ENCODE measurements around the gene MPP3. TPM values are rescaled to one million over a fixed set of nuclear protein-coding genes. Genes with fewer than 3 reads are reported as not detected.
"Not testable (repeated sequence)": the region's sequence is repeated elsewhere in the genome, so short reads cannot be mapped to it uniquely, and the experiment has no call there.

Gene MPP3
- polyA plus RNA-seq, 3 donors = 7.7 to 15.0 (median 8.0) TPM

- DNase-seq (ENCODE audit: extremely low read depth in 1 of 11, low read depth in 9 of 11, low spot score in 4 of 11) = no peak
Observed at GRCh38 chr17:43816336-43817320, 16.3 kb downstream of the MPP3 start.

GRCh38 chr17:43814714-43815113 lies 18.2 kb downstream of the MPP3 start:
- no peak for DNase-seq (ENCODE audit: extremely low read depth in 1 of 11, low read depth in 9 of 11, low spot score in 4 of 11)

GRCh38 chr17:43814026-43814425 lies 18.9 kb downstream of the MPP3 start:
- DNase-seq (ENCODE audit: extremely low read depth in 1 of 11, low read depth in 9 of 11, low spot score in 4 of 11) = no peak

GRCh38 chr17:43813386-43813785 lies 19.6 kb downstream of the MPP3 start:
- no peak for DNase-seq (ENCODE audit: extremely low read depth in 1 of 11, low read depth in 9 of 11, low spot score in 4 of 11)

GRCh38 chr17:43812396-43813265 lies 20.3 kb downstream of the MPP3 start:
- DNase-seq (ENCODE audit: extremely low read depth in 1 of 11, low read depth in 9 of 11, low spot score in 4 of 11) = no peak

- DNase-seq (ENCODE audit: extremely low read depth in 1 of 11, low read depth in 9 of 11, low spot score in 4 of 11) = no peak
Observed at GRCh38 chr17:43810823-43811222, 22.1 kb downstream of the MPP3 start.

GRCh38 chr17:43810226-43810715 lies 22.7 kb downstream of the MPP3 start:
- no peak for DNase-seq (ENCODE audit: extremely low read depth in 1 of 11, low read depth in 9 of 11, low spot score in 4 of 11)

GRCh38 chr17:43809121-43809520 lies 23.8 kb downstream of the MPP3 start:
- DNase-seq (ENCODE audit: extremely low read depth in 1 of 11, low read depth in 9 of 11, low spot score in 4 of 11) = no peak

- no peak for DNase-seq (ENCODE audit: extremely low read depth in 1 of 11, low read depth in 9 of 11, low spot score in 4 of 11)
Observed at GRCh38 chr17:43808076-43808475, 24.9 kb downstream of the MPP3 start.

- no peak for DNase-seq (ENCODE audit: extremely low read depth in 1 of 11, low read depth in 9 of 11, low spot score in 4 of 11)
Observed at GRCh38 chr17:43805117-43805516, 27.8 kb downstream of the MPP3 start.

GRCh38 chr17:43803758-43804157 lies 29.2 kb downstream of the MPP3 start:
- DNase-seq (ENCODE audit: extremely low read depth in 1 of 11, low read depth in 9 of 11, low spot score in 4 of 11) = peak in 9 of 11 donors; percentile 21 to 73 (median 49)

GRCh38 chr17:43801844-43802243 lies 31.1 kb downstream of the MPP3 start:
- no peak for DNase-seq (ENCODE audit: extremely low read depth in 1 of 11, low read depth in 9 of 11, low spot score in 4 of 11)

GRCh38 chr17:43800736-43801135 lies 32.2 kb downstream of the MPP3 start:
- DNase-seq (ENCODE audit: extremely low read depth in 1 of 11, low read depth in 9 of 11, low spot score in 4 of 11) = no peak

- DNase-seq (ENCODE audit: extremely low read depth in 1 of 11, low read depth in 9 of 11, low spot score in 4 of 11) = no peak
Observed at GRCh38 chr17:43799047-43799446, 33.9 kb downstream of the MPP3 start.

- DNase-seq (ENCODE audit: extremely low read depth in 1 of 11, low read depth in 9 of 11, low spot score in 4 of 11) = not testable (repeated sequence)
Observed at GRCh38 chr17:43798024-43798423, 34.9 kb downstream of the MPP3 start.

GRCh38 chr17:43792668-43793067 lies 40.3 kb downstream of the MPP3 start:
- DNase-seq (ENCODE audit: extremely low read depth in 1 of 11, low read depth in 9 of 11, low spot score in 4 of 11) = not testable (repeated sequence)

GRCh38 chr17:43791589-43791988 lies 41.4 kb downstream of the MPP3 start:
- DNase-seq (ENCODE audit: extremely low read depth in 1 of 11, low read depth in 9 of 11, low spot score in 4 of 11) = peak in 1 of 11 donors; percentile 33

- DNase-seq (ENCODE audit: extremely low read depth in 1 of 11, low read depth in 9 of 11, low spot score in 4 of 11) = no peak
Observed at GRCh38 chr17:43790311-43790940, 42.5 kb downstream of the MPP3 start.

GRCh38 chr17:43789482-43789881 lies 43.5 kb downstream of the MPP3 start:
- DNase-seq (ENCODE audit: extremely low read depth in 1 of 11, low read depth in 9 of 11, low spot score in 4 of 11) = no peak

All from renal cortex interstitium (tissue), 11 donors.